Common myeloid progenitor, CD34-positive (primary cell): Measurements from ENCODE around the gene FBXW10B.
"Not testable (repeated sequence)": the region's sequence is repeated elsewhere in the genome, so short reads cannot be mapped to it uniquely, and the experiment has no call there.

Experiments
- CTCF ChIA-PET: fragments of 350-600 bp; sonication (Branson Sonifier 250); formaldehyde crosslinking; loops from one replicate; lab custom pipeline; 2021; ENCODE audit warnings: antibody characterized with exemption; lab: Charles Lee
- POLR2A ChIA-PET: fragments of 350-600 bp; sonication (Branson Sonifier 250); formaldehyde crosslinking; loops from one replicate; lab custom pipeline; 2021; ENCODE audit warnings: antibody characterized with exemption; lab: Charles Lee
- DNase-seq, 3 donors: peaks; one replicate each; pipeline versions ENCODE4 v3.0.0 to v3.0.0-alpha.2; 2013
- H3K27ac ChIP-seq, 2 experiments: 1 replicate in 1 of 2; 2 replicates in 1 of 2; pipeline ENCODE4 v1.7.0; 2013; ENCODE audit warnings: inconsistent platforms in 2 of 2, low read length in 2 of 2, mild to moderate bottlenecking in 2 of 2, low read depth in 1 of 2, moderate library complexity in 1 of 2; ENCODE audit not compliant: severe bottlenecking in 2 of 2, insufficient read depth in 1 of 2, poor library complexity in 1 of 2
- H3K27me3 ChIP-seq, 5 experiments: replicated peaks in 2 of 5; 1 replicate in 3 of 5; 2 replicates in 2 of 5; pipeline versions ENCODE4 v1.6.1 to v1.7.0; 2013; ENCODE audit warnings: low read length in 4 of 5, mild to moderate bottlenecking in 2 of 5, moderate library complexity in 2 of 5, inconsistent platforms in 1 of 5; ENCODE audit not compliant: insufficient read depth in 5 of 5, control insufficient read depth in 4 of 5
- H3K36me3 ChIP-seq, 4 experiments: 1 replicate in 2 of 4; 2 replicates in 2 of 4; pipeline versions ENCODE4 v1.6.1 to v1.7.0; 2013; ENCODE audit warnings: low read length in 3 of 4, control low read depth in 1 of 4, mild to moderate bottlenecking in 1 of 4; ENCODE audit not compliant: control insufficient read depth in 4 of 4, insufficient read depth in 4 of 4
- H3K4me1 ChIP-seq, 4 experiments: 1 replicate in 3 of 4; 2 replicates in 1 of 4; pipeline versions ENCODE4 v1.6.1 to v1.7.1; 2013; ENCODE audit warnings: low read length in 3 of 4, mild to moderate bottlenecking in 3 of 4, control low read depth in 1 of 4, inconsistent platforms in 1 of 4, moderate library complexity in 1 of 4; ENCODE audit not compliant: control insufficient read depth in 4 of 4, insufficient read depth in 4 of 4; ENCODE audit errors: control extremely low read depth in 1 of 4
- H3K4me3 ChIP-seq, 7 experiments: 1 replicate in 4 of 7; 2 replicates in 3 of 7; pipeline versions ENCODE4 v1.5.1 to v1.7.0; 2013; ENCODE audit warnings: mild to moderate bottlenecking in 7 of 7, low read length in 6 of 7, moderate library complexity in 6 of 7, inconsistent platforms in 2 of 7, low read depth in 2 of 7, control low read depth in 1 of 7; ENCODE audit not compliant: insufficient read depth in 4 of 7, control insufficient read depth in 1 of 7; ENCODE audit errors: extremely low read depth in 1 of 7
- H3K9me3 ChIP-seq, 5 experiments: 1 replicate in 4 of 5; 2 replicates in 1 of 5; pipeline versions ENCODE4 v1.6.1 to v1.7.1; 2013; ENCODE audit warnings: low read length in 4 of 5, mild to moderate bottlenecking in 2 of 5, inconsistent platforms in 1 of 5, low read depth in 1 of 5, moderate library complexity in 1 of 5; ENCODE audit not compliant: control insufficient read depth in 4 of 5, insufficient read depth in 2 of 5; ENCODE audit errors: control extremely low read depth in 1 of 5
- WGBS: methylation state at CpG from one replicate; pipeline ENCODE4 v1.1.5; 2013; ENCODE audit not compliant: insufficient coverage; 5-methylcytosine and 5-hydroxymethylcytosine counted together

Gene FBXW10B

GRCh38 chr17:15583313-15583712 is 36.2 kb downstream of the FBXW10B start:
- H3K4me1 ChIP-seq, POLR2A ChIA-PET, H3K36me3 ChIP-seq, DNase-seq, H3K4me3 ChIP-seq, H3K9me3 ChIP-seq, H3K27ac ChIP-seq, CTCF ChIA-PET: not testable (repeated sequence)
- WGBS, result no CpG with 5 or more reads among the region's 5 CpGs
- H3K27me3 ChIP-seq, result peaks cover 0 to 15% (median 2%) of the 10 kb centered on the region in 5 experiments

- not testable (repeated sequence) for DNase-seq, H3K27ac ChIP-seq
Measured at GRCh38 chr17:15581462-15581861, 38.0 kb downstream of the FBXW10B start.

GRCh38 chr17:15576848-15577247 is 42.7 kb downstream of the FBXW10B start:
- H3K4me3 ChIP-seq, DNase-seq, H3K9me3 ChIP-seq, POLR2A ChIA-PET, H3K36me3 ChIP-seq, CTCF ChIA-PET, H3K4me1 ChIP-seq, H3K27ac ChIP-seq, H3K27me3 ChIP-seq: not testable (repeated sequence)
- WGBS, result no CpG with 5 or more reads among the region's 1 CpG

More at GRCh38 chr17:15581462-15581861, 38.0 kb downstream of the FBXW10B start:
- CTCF ChIA-PET, POLR2A ChIA-PET, H3K9me3 ChIP-seq, H3K27me3 ChIP-seq, H3K4me3 ChIP-seq, H3K4me1 ChIP-seq, H3K36me3 ChIP-seq: not testable (repeated sequence)
- WGBS, result 100% methylated on average over 3 of the region's 4 CpGs

GRCh38 chr17:15574660-15575059 is 44.8 kb downstream of the FBXW10B start:
- H3K4me1 ChIP-seq, CTCF ChIA-PET, POLR2A ChIA-PET, H3K9me3 ChIP-seq, DNase-seq, H3K4me3 ChIP-seq, H3K36me3 ChIP-seq, H3K27ac ChIP-seq, H3K27me3 ChIP-seq: not testable (repeated sequence)
- no CpG with 5 or more reads among the region's 5 CpGs for WGBS

GRCh38 chr17:15573870-15574269 is 45.6 kb downstream of the FBXW10B start:
- H3K27me3 ChIP-seq, H3K4me3 ChIP-seq, POLR2A ChIA-PET, H3K36me3 ChIP-seq, H3K9me3 ChIP-seq, DNase-seq, H3K27ac ChIP-seq, H3K4me1 ChIP-seq, CTCF ChIA-PET: not testable (repeated sequence)
- 100% methylated on average over 2 of the region's 4 CpGs for WGBS
